ENCODE data around the gene CACNA1A. TPM values are rescaled to one million over a fixed set of nuclear protein-coding genes. Genes with fewer than 3 reads are reported as not detected.
"Not testable (repeated sequence)": the region's sequence is repeated elsewhere in the genome, so short reads cannot be mapped to it uniquely, and the experiment has no call there.

The CACNA1A gene
- total RNA-seq, 2 experiments from 2014 or later, result 1.4 to 2.1 TPM

DNA sequence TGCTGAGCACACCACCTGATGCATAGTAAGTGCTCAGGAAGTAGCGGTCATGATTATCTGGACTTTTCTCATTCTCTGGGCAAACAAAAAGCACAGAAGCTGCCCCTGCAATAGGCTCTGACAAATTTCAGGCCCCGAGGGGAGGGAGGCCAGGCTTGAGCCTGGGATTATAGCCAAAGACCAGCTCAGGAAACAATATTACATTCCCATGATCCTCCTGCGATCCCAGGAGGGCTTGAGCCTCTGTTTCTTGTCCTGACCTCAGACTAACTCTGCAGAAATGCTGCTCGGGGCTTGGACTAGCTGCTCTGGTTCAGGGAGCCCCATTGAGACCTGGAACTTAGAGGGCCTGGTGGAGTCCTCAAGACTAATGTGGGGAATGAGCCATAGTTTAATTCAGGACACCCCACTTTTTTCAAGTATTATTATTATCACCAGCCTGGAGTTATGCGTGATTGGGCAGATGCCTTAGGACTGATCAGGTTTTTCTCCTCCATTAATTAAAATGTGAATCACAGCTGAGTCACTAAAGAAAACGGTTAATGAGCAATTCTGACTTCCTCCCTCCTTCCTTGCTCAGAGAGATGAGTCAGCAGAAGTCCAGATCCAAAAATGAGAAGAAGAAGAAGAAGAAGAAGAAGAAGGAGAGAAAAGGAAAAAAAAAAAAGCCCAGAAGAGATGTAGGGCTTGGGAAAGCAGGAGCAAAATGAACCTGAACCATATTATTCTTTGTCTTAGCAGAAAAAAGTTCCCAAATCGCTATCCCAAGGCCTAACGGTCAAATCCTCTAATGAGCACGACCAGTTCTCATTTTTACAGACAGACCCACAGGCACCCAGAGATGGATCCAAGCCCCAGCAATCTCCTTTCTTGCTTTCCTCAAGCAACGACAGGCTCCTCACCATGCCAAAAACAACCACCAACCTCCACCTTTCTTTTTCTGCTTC lies 107.2 kb downstream of the CACNA1A start:
- H3K27me3 Mint-ChIP-seq, result no peaks in the 10 kb centered on the region
- peaks cover 5% of the 10 kb centered on the region for H3K9me3 Mint-ChIP-seq (ENCODE audit: low read depth)
- H3K4me1 Mint-ChIP-seq, result no peaks in the 10 kb centered on the region
- CTCF ChIA-PET, result no interaction called here
- ATAC-seq, result no peak
- H3K4me3 Mint-ChIP-seq, result no peak overlapping the region
- no peaks in the 10 kb centered on the region for H3K36me3 Mint-ChIP-seq
- no peak for DNase-seq
- H3K27ac Mint-ChIP-seq, result no peak overlapping the region

DNA sequence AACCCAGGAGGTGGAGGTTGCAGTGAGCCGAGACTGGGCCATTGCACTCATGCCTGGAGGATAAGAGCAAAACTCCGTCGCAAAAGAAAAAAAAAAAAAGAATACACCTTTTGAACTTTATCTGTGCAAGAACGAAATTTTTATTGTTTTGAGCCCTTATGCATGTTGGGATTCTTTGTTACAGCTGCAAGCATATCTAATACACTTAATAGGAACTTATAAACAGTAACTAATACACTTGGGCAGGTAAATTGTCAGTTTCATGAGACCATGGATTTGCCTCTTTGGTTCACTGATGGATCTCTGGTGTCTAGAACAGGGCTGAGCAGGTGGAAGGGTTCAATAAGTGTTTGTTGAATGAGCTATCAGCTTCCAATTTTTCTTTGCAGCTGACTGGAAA lies 108.1 kb downstream of the CACNA1A start:
- no peaks in the 10 kb centered on the region for H3K36me3 Mint-ChIP-seq
- no peak for DNase-seq
- H3K4me1 Mint-ChIP-seq, result no peaks in the 10 kb centered on the region
- H3K27ac Mint-ChIP-seq, result no peak overlapping the region
- no peak overlapping the region for H3K4me3 Mint-ChIP-seq
- H3K9me3 Mint-ChIP-seq (ENCODE audit: low read depth), result peaks cover 5% of the 10 kb centered on the region
- CTCF ChIA-PET, result no interaction called here
- H3K27me3 Mint-ChIP-seq, result no peaks in the 10 kb centered on the region
- ATAC-seq, result no peak

DNA sequence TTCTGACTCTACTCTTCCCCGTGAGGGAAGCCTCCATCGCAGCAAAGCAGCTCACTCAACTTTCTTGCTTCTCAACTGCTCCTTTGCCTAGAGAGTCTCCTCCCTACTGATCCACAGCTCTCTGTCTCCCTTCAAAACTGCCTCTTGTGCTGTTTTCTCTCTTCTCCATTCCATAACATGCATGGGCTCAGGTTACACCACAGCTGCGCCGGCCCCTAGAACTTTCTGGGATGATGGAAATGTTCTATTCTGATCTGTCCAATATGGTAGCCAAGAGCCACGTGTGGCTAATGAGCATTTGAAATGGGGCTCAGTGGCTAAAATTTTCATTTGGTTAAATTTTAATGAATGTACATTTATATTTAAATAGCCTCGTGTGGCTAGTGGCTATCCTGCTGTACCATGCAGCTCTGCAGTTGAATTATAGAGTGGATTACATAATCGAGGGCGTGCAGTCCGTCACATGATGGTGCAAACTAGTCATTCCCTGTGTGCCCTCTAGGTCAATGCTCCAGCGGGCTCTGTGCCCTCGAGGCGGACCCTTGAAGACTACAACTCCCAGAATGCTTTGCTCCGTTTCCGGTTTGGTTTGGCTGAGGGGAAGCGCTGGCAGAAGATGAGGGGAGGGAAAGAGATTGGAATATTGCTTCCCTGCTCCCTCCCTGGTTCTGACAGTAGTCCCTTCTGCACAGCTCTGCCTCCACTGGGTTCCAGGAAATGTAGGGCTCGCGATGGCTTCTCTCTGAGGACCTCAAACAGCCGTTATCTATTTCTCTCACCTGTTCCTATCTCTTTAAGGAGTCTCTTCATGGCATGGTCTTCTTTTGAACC lies 109.8 kb downstream of the CACNA1A start:
- H3K27me3 Mint-ChIP-seq, result no peaks in the 10 kb centered on the region
- H3K36me3 Mint-ChIP-seq, result no peaks in the 10 kb centered on the region
- no peaks in the 10 kb centered on the region for H3K4me1 Mint-ChIP-seq
- ATAC-seq, result no peak
- no peak overlapping the region for H3K4me3 Mint-ChIP-seq
- no peak overlapping the region for H3K27ac Mint-ChIP-seq
- no peaks in the 10 kb centered on the region for H3K9me3 Mint-ChIP-seq (ENCODE audit: low read depth)
- CTCF ChIA-PET, result no interaction called here
- DNase-seq, result no peak

DNA sequence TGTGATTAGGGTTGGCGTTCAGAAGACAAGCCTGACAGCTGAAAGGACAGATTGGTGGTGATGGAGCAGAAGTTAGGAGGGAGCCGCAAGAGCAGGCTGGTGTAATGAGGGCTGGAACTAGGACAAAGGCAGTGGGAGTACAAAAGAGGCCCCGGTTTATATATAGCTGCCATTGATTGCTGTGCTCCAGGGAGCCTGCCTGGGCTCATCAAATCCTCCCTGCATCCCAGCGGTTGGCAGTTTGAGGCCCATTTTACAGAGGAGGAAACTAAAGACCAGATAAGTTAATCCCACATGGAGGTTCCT lies 123.7 kb downstream of the CACNA1A start:
- no peaks in the 10 kb centered on the region for H3K36me3 Mint-ChIP-seq
- H3K4me3 Mint-ChIP-seq, result no peak overlapping the region
- H3K9me3 Mint-ChIP-seq (ENCODE audit: low read depth), result peaks cover 2% of the 10 kb centered on the region
- no peaks in the 10 kb centered on the region for H3K4me1 Mint-ChIP-seq
- DNase-seq, result no peak
- ATAC-seq, result no peak
- no peaks in the 10 kb centered on the region for H3K27me3 Mint-ChIP-seq
- CTCF ChIA-PET, result no interaction called here
- no peak overlapping the region for H3K27ac Mint-ChIP-seq

DNA sequence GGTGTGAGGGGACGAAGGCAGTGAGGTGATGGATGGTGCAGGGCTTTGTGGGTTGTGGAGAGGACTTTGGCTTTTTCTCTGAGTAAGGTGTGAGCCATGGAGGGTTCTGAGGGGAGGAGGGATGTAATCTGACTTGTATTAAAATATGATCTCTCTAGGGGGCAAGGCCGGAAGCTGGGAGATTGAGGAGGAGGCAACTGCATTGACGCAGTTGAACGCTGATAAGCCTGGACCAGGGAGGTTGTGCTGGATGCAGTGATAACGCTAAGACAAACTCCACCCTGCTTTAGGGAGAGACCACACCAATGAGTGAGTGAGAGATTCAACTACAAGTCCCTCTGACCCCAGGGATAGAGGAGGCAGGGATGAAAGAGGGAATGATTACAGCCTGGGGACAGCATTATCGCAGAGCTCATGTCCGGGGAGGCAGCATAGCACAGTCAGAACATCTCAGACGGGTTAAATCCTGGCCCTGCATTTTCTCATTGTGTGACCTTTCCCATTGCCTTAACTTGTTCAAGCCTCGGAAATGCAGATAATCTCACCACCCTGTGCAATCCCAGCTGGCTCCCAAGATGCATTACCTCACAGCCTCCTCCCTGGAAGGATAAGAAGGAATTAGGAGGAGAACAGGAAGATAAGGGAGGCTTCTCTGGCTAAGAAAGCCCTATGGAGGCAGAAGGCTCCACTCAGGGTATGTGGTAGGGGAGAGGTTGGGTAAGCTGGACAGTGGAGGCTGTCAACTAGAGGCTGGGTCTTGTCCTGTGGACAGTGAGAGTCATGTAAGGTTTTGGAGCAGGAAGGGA lies 124.2 kb downstream of the CACNA1A start:
- ATAC-seq, result no peak
- Mint-ChIP-seq H3K9me3 (ENCODE audit: low read depth) (no peaks in the 10 kb centered on the region), H3K4me3 (no peak overlapping the region), H3K27me3 (no peaks in the 10 kb centered on the region), H3K27ac (no peak overlapping the region), H3K4me1 (no peaks in the 10 kb centered on the region), H3K36me3 (no peaks in the 10 kb centered on the region)
- CTCF ChIA-PET, result interaction anchor here (1.7 kb wide), 1 partner anchor 10 kb away, joined by 4 read pairs; no protein-coding TSS in a partner anchor
- no peak for DNase-seq

DNA sequence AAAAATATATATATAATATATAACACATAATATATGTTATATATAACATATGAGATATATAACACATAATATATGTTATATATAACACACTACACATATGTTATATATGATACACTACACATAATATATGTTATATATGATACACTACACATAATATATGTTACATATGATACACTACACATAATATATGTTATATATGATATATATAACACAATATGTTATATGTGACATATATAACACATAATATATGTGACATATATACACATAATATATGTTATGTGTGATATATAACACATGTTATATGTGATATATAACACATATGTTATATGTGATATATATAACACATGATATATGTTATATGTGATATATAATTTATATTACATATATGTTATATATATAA lies 129.7 kb downstream of the CACNA1A start:
- H3K27ac Mint-ChIP-seq, result no peak overlapping the region
- H3K4me3 Mint-ChIP-seq, result no peak overlapping the region
- no peak for DNase-seq
- CTCF ChIA-PET, result no interaction called here
- H3K36me3 Mint-ChIP-seq, result no peaks in the 10 kb centered on the region
- H3K9me3 Mint-ChIP-seq (ENCODE audit: low read depth), result no peaks in the 10 kb centered on the region
- H3K27me3 Mint-ChIP-seq, result no peaks in the 10 kb centered on the region
- H3K4me1 Mint-ChIP-seq, result no peaks in the 10 kb centered on the region
- ATAC-seq, result no peak

DNA sequence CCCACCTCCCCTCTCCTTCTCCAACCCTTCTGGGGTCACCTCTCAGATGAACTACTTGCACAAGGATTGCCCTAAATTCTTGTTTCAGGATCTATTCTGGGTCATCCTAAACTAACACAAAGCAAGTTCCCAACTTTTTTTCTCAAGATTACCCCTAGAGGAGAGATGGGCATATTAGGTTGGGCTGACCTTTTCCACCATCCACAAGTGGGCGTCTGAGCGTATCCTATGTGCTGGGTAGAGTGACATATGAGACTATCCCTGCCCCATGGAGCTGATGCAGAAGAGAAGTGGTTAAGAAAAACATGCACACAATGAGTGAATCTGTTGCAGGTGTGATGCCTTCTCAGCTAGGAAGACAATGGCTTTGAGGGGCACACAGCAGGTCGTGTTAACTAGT lies 132.7 kb downstream of the CACNA1A start:
- no peaks in the 10 kb centered on the region for H3K27me3 Mint-ChIP-seq
- H3K27ac Mint-ChIP-seq, result no peak overlapping the region
- CTCF ChIA-PET, result interaction anchor here (0.8 kb wide), 1 partner anchor 96 kb away, joined by 4 read pairs; no protein-coding TSS in a partner anchor
- ATAC-seq (no peak), DNase-seq (no peak)
- H3K9me3 Mint-ChIP-seq (ENCODE audit: low read depth), result no peaks in the 10 kb centered on the region
- H3K36me3 Mint-ChIP-seq, result no peaks in the 10 kb centered on the region
- no peak overlapping the region for H3K4me3 Mint-ChIP-seq
- H3K4me1 Mint-ChIP-seq, result no peaks in the 10 kb centered on the region

DNA sequence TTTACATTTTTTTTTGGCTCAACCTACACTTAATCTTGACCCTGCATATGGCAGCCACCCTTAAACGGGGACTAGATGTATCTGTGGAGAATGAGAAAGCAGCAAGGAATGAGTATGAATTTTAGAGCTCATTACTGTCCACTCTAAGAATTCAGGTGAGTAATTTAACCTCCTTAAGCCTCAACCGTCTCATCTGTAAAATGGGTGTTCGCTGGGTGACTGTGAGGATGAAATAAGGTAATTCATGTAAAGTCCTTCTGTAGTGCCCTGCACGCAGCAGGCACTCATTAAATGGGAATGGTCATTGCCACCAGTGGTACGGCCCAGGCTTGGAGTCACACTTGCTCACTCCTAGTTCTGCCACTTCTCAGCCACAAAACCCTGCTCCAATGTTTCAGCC lies 135.3 kb downstream of the CACNA1A start:
- H3K27ac Mint-ChIP-seq, result no peak overlapping the region
- no peaks in the 10 kb centered on the region for H3K36me3 Mint-ChIP-seq
- no peak for DNase-seq
- CTCF ChIA-PET, result no interaction called here
- no peak overlapping the region for H3K4me3 Mint-ChIP-seq
- no peaks in the 10 kb centered on the region for H3K27me3 Mint-ChIP-seq
- H3K9me3 Mint-ChIP-seq (ENCODE audit: low read depth), result no peaks in the 10 kb centered on the region
- H3K4me1 Mint-ChIP-seq, result no peaks in the 10 kb centered on the region
- no peak for ATAC-seq

DNA sequence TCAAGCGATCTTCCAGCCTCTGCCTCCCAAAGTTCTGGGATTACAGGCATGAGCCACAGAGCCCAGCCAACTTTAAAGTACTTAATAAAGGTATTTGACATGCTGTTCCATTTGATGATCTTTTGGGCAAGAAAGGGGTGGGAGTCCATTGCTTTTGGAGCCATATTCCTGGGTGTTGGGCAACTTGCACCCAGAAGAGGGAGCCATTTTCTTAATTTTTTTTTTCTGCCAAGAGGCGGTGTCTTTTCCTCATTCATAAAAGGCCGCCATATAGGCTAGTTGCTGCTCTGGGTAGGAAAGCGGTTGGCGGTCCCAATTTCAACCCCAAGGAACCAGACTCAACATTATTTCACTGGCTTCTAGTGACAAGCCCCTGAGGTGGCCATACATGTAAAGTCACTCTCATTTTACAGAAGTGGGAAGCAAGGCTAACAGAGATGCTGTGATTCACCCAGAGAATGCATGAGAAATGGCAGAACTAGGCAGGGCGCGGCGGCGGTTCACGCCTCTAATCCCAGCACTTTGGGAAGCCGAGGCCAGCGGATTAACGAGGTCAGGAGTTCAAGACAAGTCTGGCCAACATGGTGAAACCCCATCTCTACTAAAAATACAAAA lies 139.6 kb downstream of the CACNA1A start:
- CTCF ChIA-PET, result interaction anchor here (0.6 kb wide), 1 partner anchor 25 kb away, joined by 4 read pairs; no protein-coding TSS in a partner anchor
- Mint-ChIP-seq H3K27me3 (no peaks in the 10 kb centered on the region), H3K4me3 (no peak overlapping the region), H3K27ac (no peak overlapping the region), H3K36me3 (no peaks in the 10 kb centered on the region), H3K9me3 (ENCODE audit: low read depth) (no peaks in the 10 kb centered on the region), H3K4me1 (no peaks in the 10 kb centered on the region)
- DNase-seq (no peak), ATAC-seq (no peak)

DNA sequence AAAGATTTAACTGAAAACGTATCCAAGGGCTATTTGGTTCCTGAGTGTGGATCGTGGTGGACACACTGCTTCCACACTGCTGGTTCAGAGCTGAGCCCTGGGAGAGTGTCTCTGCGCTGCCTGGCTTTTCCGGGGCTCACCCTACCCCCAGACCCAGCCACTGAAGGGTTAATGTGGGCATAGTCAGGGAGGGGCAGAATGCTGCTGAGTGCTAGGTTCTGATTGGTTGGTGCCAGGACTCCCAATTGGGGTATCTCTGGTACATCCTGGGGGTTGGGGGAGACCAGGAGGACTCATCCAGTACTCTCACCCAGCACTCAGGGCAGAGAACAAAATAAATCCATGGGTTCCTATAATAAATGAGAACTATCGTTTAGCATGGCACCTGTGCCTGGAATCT lies 142.3 kb downstream of the CACNA1A start:
- ATAC-seq, result no peak
- peaks cover 3% of the 10 kb centered on the region for H3K9me3 Mint-ChIP-seq (ENCODE audit: low read depth)

DNA sequence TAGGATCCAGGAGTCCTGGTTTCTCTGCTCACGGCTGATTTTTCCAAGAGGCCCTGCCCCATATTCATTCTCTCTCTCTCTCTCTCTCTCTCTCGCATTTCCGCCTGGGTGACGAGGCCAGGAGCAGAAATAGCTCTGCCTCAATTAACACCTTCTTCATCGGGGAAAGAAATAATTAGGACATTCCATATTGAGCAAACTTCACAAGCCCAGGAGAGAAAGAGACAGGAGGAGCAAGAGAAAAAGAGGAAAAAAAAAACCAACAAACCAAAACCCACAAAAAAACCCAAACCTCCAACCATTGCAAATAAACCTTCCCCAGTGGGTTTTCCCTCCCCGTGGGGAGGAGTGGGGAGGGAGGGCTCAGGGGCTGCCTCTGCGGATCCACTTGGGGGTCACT lies 143.0 kb downstream of the CACNA1A start:
- Mint-ChIP-seq H3K27ac (no peak overlapping the region), H3K9me3 (ENCODE audit: low read depth) (peaks cover 3% of the 10 kb centered on the region), H3K36me3 (no peaks in the 10 kb centered on the region), H3K27me3 (no peaks in the 10 kb centered on the region), H3K4me1 (no peaks in the 10 kb centered on the region), H3K4me3 (no peak overlapping the region)
- DNase-seq (no peak), ATAC-seq (no peak)
- CTCF ChIA-PET, result no interaction called here

More for the DNA sequence above, 142.3 kb downstream of the CACNA1A start:
- no peaks in the 10 kb centered on the region for H3K4me1 Mint-ChIP-seq
- H3K36me3 Mint-ChIP-seq, result no peaks in the 10 kb centered on the region
- no peak overlapping the region for H3K4me3 Mint-ChIP-seq
- H3K27me3 Mint-ChIP-seq, result no peaks in the 10 kb centered on the region
- no peak for DNase-seq
- H3K27ac Mint-ChIP-seq, result no peak overlapping the region
- CTCF ChIA-PET, result no interaction called here

DNA sequence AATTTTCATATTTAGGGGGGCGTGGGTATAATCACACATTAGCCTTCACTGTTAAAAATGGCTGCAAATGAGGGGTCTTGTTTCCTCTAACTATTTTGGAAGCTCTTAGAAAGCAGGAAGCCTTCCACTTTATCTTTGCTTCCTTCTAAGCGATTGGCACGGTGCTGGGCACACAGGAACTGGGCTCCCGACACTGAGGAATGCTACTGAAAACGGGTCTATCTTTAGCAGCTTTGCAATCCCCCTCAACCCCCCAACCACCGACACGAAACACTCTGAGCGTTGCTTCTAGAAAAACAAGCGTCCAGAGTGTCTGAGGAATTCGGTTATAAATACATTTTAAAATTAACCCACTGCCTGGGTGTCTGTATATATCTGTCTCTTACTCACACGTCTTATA lies 143.6 kb downstream of the CACNA1A start:
- CTCF ChIA-PET, result interaction anchor here (0.6 kb wide), 1 partner anchor 181 kb away, joined by 3 read pairs; no protein-coding TSS in a partner anchor
- Mint-ChIP-seq H3K27ac (no peak overlapping the region), H3K4me3 (no peak overlapping the region), H3K36me3 (no peaks in the 10 kb centered on the region), H3K9me3 (ENCODE audit: low read depth) (peaks cover 3% of the 10 kb centered on the region), H3K27me3 (no peaks in the 10 kb centered on the region), H3K4me1 (no peaks in the 10 kb centered on the region)
- DNase-seq (no peak), ATAC-seq (no peak)

DNA sequence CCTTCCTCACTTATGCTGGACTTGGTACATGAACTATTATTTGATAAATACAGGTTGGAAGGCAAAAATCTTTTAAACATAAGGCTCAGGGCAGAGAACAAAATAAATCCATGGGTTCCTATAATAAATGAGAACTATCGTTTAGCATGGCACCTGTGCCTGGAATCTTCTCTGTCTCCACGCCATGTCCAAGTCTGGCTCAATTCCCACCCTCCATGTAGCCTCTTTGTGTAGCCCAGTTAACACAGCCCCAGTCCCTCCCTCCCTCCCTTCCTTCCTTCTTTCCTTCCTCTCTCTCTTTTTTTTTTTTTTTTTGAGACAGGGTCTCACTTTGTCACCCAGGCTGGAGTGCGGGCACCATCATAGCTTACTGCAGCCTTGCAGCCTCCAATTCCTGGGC lies 144.6 kb downstream of the CACNA1A start:
- CTCF ChIA-PET, DNase-seq: not testable (repeated sequence)

More for the DNA sequence above, 144.6 kb downstream of the CACNA1A start:
- not testable (repeated sequence) for H3K36me3 Mint-ChIP-seq; H3K27me3 Mint-ChIP-seq; H3K4me3 Mint-ChIP-seq; H3K9me3 Mint-ChIP-seq (ENCODE audit: low read depth); H3K4me1 Mint-ChIP-seq; H3K27ac Mint-ChIP-seq; ATAC-seq

Data from activated CD8-positive, alpha-beta memory T cell treated with anti-CD3 and anti-CD28 coated beads, Interleukin-2, amount 10 ng/mL, durations not matched to agents 7 days and 5 days (primary cell).